ENCODE measurements around the gene SLC44A4. TPM values are rescaled to one million over a fixed set of nuclear protein-coding genes. Genes with fewer than 3 reads are reported as not detected.

SLC44A4 gene
- total RNA-seq, 2 donors from 2014 or later = 7.3 to 19.2 TPM

DNA sequence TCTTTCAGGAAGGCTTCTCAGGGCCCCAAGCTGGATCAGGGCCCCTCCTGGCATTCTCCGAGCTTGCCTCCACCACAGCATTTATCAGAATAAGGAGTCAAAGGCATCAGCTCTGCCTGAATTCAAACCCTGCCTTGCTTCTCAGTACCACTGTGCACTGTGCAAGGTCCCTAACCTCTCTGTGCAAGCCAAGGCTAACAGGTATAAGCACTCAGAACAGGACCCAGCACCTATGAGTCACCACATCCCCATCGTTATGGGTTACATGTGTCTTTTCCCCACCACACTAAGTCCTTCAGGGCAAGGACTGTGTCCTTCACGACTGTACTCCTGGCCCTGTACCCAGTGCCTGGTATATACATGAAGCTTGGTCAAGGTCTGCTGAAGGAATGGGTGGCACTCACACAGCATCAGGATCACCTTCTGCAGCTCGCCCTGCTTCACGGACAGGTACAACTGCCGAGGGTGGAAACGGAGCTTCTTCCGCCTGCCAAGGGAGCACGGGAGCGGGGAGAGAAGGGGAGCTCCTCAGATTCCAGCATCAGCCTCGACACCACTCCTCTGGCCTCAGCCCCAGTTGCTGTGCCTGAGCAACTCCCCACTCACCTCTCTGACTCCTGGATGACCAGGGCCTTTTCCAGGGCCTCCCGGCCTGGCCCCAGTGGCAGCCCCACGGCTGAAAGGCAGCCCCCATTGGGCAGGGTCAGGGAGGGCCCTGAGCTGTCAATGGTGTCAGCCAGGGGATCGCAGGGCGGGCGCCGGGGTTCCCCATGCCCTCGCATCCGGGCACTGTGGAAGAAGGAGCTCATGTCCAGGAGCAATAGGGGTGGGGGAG, 8.6 kb upstream of the SLC44A4 start:
- H3K4me3 ChIP-seq = no peak overlapping the region
- H3K27me3 ChIP-seq = no peaks in the 10 kb centered on the region
- H3K27ac ChIP-seq = no peak overlapping the region
- H3K9me3 ChIP-seq = no peaks in the 10 kb centered on the region
- WGBS, 2 donors = 84 to 91% methylated on average over 11 to 17 of the region's 19 CpGs
- TF ChIP-seq POLR2A (IDR thresholded peaks at IDR 0.05) = no peak
- TF ChIP-seq, protein P1, sequence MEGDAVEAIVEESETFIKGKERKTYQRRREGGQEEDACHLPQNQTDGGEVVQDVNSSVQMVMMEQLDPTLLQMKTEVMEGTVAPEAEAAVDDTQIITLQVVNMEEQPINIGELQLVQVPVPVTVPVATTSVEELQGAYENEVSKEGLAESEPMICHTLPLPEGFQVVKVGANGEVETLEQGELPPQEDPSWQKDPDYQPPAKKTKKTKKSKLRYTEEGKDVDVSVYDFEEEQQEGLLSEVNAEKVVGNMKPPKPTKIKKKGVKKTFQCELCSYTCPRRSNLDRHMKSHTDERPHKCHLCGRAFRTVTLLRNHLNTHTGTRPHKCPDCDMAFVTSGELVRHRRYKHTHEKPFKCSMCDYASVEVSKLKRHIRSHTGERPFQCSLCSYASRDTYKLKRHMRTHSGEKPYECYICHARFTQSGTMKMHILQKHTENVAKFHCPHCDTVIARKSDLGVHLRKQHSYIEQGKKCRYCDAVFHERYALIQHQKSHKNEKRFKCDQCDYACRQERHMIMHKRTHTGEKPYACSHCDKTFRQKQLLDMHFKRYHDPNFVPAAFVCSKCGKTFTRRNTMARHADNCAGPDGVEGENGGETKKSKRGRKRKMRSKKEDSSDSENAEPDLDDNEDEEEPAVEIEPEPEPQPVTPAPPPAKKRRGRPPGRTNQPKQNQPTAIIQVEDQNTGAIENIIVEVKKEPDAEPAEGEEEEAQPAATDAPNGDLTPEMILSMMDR (IDR thresholded peaks at IDR 0.05) = no peak
- ATAC-seq (no peak), DNase-seq (no peak)
- H3K36me3 ChIP-seq (replicated peaks in 1 of 2; ENCODE audit: insufficient read depth in 1 of 2, low read depth in 2 of 2) = peaks cover 7 to 30% of the 10 kb centered on the region in 2 donors
- H3K4me1 ChIP-seq = no peaks in the 10 kb centered on the region
- intact Hi-C loops (cut with DNase I) = no loop called here

GRCh38 chr6:31886541-31886991, 7.8 kb upstream of the SLC44A4 start:
- H3K27ac ChIP-seq = no peak overlapping the region
- no peaks in the 10 kb centered on the region for H3K9me3 ChIP-seq
- intact Hi-C loops (cut with DNase I) = no loop called here
- H3K4me3 ChIP-seq = no peak overlapping the region
- peaks cover 7 to 32% of the 10 kb centered on the region in 2 donors for H3K36me3 ChIP-seq (replicated peaks in 1 of 2; ENCODE audit: insufficient read depth in 1 of 2, low read depth in 2 of 2)
- WGBS, 2 donors = 87% methylated on average over 8 to 16 of the region's 18 CpGs
- no peaks in the 10 kb centered on the region for H3K4me1 ChIP-seq
- no peak for TF ChIP-seq POLR2A (IDR thresholded peaks at IDR 0.05)
- TF ChIP-seq, protein P1 (IDR thresholded peaks at IDR 0.05) = no peak
- DNase-seq (no peak), ATAC-seq (no peak)
- H3K27me3 ChIP-seq = no peaks in the 10 kb centered on the region

DNA sequence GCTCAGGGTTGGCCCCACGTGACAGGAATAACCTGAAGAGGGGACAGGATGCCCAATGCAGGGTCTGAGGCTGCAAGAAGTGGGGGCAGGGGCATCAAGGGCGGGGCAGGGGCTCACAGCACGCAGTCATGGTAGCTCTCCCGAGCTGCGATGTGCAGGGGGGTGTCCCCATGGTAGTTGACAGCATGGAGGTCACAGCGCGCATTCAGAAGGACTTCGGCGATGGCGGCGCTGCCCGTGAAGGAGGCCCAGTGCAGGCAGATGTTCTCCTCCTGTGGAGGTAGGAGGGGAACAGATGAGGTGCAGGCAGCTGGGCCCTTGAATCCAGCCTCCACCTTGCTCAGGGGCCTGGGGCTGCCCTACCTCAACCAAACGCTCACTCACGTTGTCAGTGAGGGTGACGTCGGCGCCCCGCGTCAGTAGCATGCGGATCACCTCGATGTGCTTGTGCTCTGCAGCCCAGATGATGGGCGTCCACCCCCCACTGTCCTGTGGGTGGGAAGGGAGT, 5.8 kb upstream of the SLC44A4 start:
- 80 to 93% methylated on average over 3 to 21 of the region's 22 CpGs for WGBS, 2 donors
- Histone ChIP-seq H3K4me3 (no peak overlapping the region), H3K36me3 (replicated peaks in 1 of 2; ENCODE audit: insufficient read depth in 1 of 2, low read depth in 2 of 2) (peaks cover 7 to 43% of the 10 kb centered on the region in 2 donors), H3K9me3 (no peaks in the 10 kb centered on the region), H3K27me3 (no peaks in the 10 kb centered on the region), H3K27ac (no peak overlapping the region), H3K4me1 (no peaks in the 10 kb centered on the region)
- no peak for TF ChIP-seq POLR2A (IDR thresholded peaks at IDR 0.05)
- intact Hi-C loops (cut with DNase I) = no loop called here
- DNase-seq (no peak), ATAC-seq (no peak)

DNA sequence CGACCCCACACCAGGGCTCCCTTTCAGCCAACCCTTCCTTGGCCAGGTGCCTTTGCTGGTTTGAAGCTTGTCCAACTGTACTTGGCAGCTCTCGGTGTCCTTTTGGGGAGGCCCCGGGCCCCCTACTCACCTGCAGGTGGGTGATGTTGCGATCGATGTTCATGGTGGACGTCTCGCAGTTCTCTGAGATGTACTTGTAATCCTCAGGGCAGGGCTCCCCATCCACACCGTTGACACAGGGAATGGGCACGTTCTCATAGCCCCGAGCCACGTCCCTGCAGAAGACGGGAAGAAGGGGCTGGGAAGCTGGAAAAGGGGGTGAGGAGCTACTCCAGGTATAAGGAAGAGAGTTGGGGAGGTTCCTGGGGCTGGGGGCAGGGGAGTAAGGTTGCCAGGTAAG, 4.9 kb upstream of the SLC44A4 start:
- peaks cover under 1% of the 10 kb centered on the region for H3K4me1 ChIP-seq
- ATAC-seq = no peak
- H3K36me3 ChIP-seq (replicated peaks in 1 of 2; ENCODE audit: insufficient read depth in 1 of 2, low read depth in 2 of 2) = peaks cover 7 to 44% of the 10 kb centered on the region in 2 donors
- no peaks in the 10 kb centered on the region for H3K9me3 ChIP-seq
- intact Hi-C loops (cut with DNase I) = no loop called here
- no peaks in the 10 kb centered on the region for H3K27me3 ChIP-seq
- 85 to 89% methylated on average over 12 of the region's 12 CpGs for WGBS, 2 donors
- TF ChIP-seq, protein P1 (IDR thresholded peaks at IDR 0.05) = no peak
- TF ChIP-seq POLR2A (IDR thresholded peaks at IDR 0.05) = no peak
- no peak for DNase-seq
- no peak overlapping the region for H3K4me3 ChIP-seq
- no peak overlapping the region for H3K27ac ChIP-seq

DNA sequence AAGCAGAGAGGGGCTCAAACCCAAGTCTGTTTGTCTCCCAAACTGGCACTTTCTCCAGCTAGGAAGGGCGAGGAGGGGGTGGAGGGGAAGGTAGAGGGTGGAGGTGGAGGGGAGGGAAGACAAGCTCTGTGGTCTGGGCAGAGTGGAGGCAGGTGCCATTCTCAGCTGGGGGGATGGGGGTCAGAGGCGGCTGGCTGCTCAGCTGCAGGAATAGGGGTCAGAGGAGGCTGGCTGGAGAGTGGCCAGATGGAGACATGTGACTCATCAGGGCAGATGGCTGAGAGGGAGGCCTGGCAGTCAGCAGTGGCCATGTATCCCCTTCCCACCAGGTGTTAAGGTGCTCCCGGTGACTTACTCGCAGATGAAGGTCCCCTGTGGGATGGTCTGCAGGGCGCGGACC, 3.5 kb upstream of the SLC44A4 start:
- Histone ChIP-seq H3K27me3 (no peaks in the 10 kb centered on the region), H3K4me3 (no peak overlapping the region), H3K27ac (no peak overlapping the region), H3K4me1 (peaks cover 14% of the 10 kb centered on the region), H3K36me3 (replicated peaks in 1 of 2; ENCODE audit: insufficient read depth in 1 of 2, low read depth in 2 of 2) (peaks cover 7 to 38% of the 10 kb centered on the region in 2 donors), H3K9me3 (no peaks in the 10 kb centered on the region)
- ATAC-seq (no peak), DNase-seq (no peak)
- no peak for TF ChIP-seq POLR2A (IDR thresholded peaks at IDR 0.05)
- TF ChIP-seq, protein P1 (IDR thresholded peaks at IDR 0.05) = no peak
- WGBS, 2 donors = 91 to 94% methylated on average over 5 to 6 of the region's 6 CpGs
- intact Hi-C loops (cut with DNase I) = no loop called here
